Fibroblast of lung (primary cell): Measurements from ENCODE around the gene ADGRF4. TPM values are rescaled to one million over a fixed set of nuclear protein-coding genes. Genes with fewer than 3 reads are reported as not detected.

Experiments used
- DNase-seq, 2 donors: peaks; one replicate each; pipeline versions ENCODE4 v3.0.0 to v3.0.0-alpha.2; 2010; ENCODE audit warnings: low read depth in 2 of 2
- H2AFZ ChIP-seq: 2 replicates; pipeline ENCODE4 v1.5.1; 2012; ENCODE audit warnings: low read length, control low read depth, inconsistent platforms
- H3K27ac ChIP-seq: 2 replicates; pipeline ENCODE4 v1.5.1; 2011; ENCODE audit warnings: low read length, control low read depth; ENCODE audit not compliant: insufficient read depth
- H3K27me3 ChIP-seq: 2 replicates; pipeline ENCODE4 v1.5.1; 2011; ENCODE audit warnings: mild to moderate bottlenecking, low read length; ENCODE audit not compliant: control insufficient read depth, insufficient read depth
- H3K36me3 ChIP-seq: 2 replicates; pipeline ENCODE4 v1.5.1; 2011; ENCODE audit warnings: low read length; ENCODE audit not compliant: control insufficient read depth, insufficient read depth
- H3K4me1 ChIP-seq: 2 replicates; pipeline ENCODE4 v1.5.1; 2011; ENCODE audit warnings: low read length; ENCODE audit not compliant: control insufficient read depth, insufficient read depth; ENCODE audit errors: extremely low read depth
- H3K4me2 ChIP-seq: 2 replicates; pipeline ENCODE4 v1.5.1; 2011; ENCODE audit warnings: low read length, control low read depth; ENCODE audit not compliant: insufficient read depth; ENCODE audit errors: extremely low read depth
- H3K4me3 ChIP-seq, 4 experiments: fragments of 200-600 bp in 1 of 4; sonication (generic) in 1 of 4; replicated peaks in 1 of 4; 2 replicates each; pipeline ENCODE4 v1.5.1; 2011 to 2016; ENCODE audit warnings: low read length in 4 of 4, low read depth in 3 of 4, mild to moderate bottlenecking in 3 of 4, control low read depth in 2 of 4, inconsistent platforms in 1 of 4, mixed read lengths in 1 of 4; ENCODE audit not compliant: insufficient read depth in 1 of 4; ENCODE audit errors: control extremely low read depth in 1 of 4
- H3K79me2 ChIP-seq: 2 replicates; pipeline ENCODE4 v1.5.1; 2012; ENCODE audit warnings: mild to moderate bottlenecking, low read length, inconsistent platforms; ENCODE audit not compliant: control insufficient read depth, insufficient read depth
- H3K9ac ChIP-seq: 2 replicates; pipeline ENCODE4 v1.5.1; 2011; ENCODE audit warnings: mild to moderate bottlenecking, low read length, control low read depth; ENCODE audit not compliant: insufficient read depth
- H3K9me3 ChIP-seq: 2 replicates; pipeline ENCODE4 v1.5.1; 2012; ENCODE audit warnings: low read depth, low read length; ENCODE audit not compliant: control insufficient read depth, insufficient read depth
- H4K20me1 ChIP-seq: 2 replicates; pipeline ENCODE4 v1.5.1; 2011; ENCODE audit warnings: low read length; ENCODE audit not compliant: control insufficient read depth, insufficient read depth; ENCODE audit errors: extremely low read depth
- EZH2 ChIP-seq: IDR thresholded peaks from 2 replicates; pipeline ENCODE4 v1.5.1; 2012; ENCODE audit warnings: low read length, control low read depth, mild to moderate bottlenecking; ENCODE audit errors: missing control alignments
- polyA plus RNA-seq, 2 donors: library from polyadenylated mRNA; depleted of rRNA in 1 of 2; stranded (reverse) in 1 of 2; unstranded in 1 of 2; fragments of >200 nt; gene quantifications; 2 replicates each; pipeline ENCODE4 v1.2.1, GENCODE V29; 2011 to 2012; ENCODE audit warnings: missing spikeins in 1 of 2
- total RNA-seq: library from RNA; depleted of rRNA; stranded (reverse); fragments of >200 nt; gene quantifications from 2 replicates; pipeline ENCODE4 v1.2.1, GENCODE V29; 2014
- TF ChIP-seq, protein P1 (sequence below), 2 donors: IDR thresholded peaks in 1 of 2; conservative IDR thresholded peaks in 1 of 2; 1 replicate in 1 of 2; 2 replicates in 1 of 2; pipeline ENCODE4 v1.5.1; 2011 to 2012; ENCODE audit warnings: low read length in 2 of 2, control low read depth in 1 of 2, inconsistent platforms in 1 of 2, low read depth in 1 of 2, mild to moderate bottlenecking in 1 of 2

The ADGRF4 gene
- total and polyA plus RNA-seq, 2 donors (not counting 1 experiment from before 2014, with no cell fraction given), result not detected

DNA sequence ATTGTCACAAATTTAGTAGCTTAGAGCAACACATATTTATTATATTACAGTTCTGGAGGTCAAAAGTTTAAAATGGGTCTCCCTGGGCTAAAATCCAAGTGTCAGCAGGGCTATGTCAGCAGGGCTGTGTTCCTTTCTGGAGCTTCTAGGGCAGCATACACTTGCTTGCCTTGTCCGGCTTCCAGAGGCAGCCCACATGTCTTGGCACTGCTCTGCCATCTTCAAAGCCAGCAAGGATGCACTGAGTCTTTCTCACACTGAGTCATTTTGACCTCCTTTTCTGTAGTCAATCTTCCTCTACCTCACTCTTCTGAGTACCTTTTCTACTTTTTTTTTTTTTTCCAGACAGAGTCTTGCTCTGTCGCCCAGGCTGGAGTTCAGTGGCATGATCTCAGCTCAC, 39.0 kb downstream of the ADGRF4 start:
- Histone ChIP-seq H3K4me3 (no peak overlapping the region), H3K36me3 (no peaks in the 10 kb centered on the region), H3K9me3 (no peaks in the 10 kb centered on the region), H3K27me3 (no peaks in the 10 kb centered on the region), H4K20me1 (no peaks in the 10 kb centered on the region), H3K4me2 (no peak overlapping the region), H3K4me1 (no peaks in the 10 kb centered on the region), H2AFZ (no peak overlapping the region), H3K27ac (no peak overlapping the region), H3K79me2 (no peaks in the 10 kb centered on the region), H3K9ac (no peak overlapping the region)
- peak in 1 of 2 donors; percentile 68 for DNase-seq
- no peak for TF ChIP-seq EZH2
- TF ChIP-seq, protein P1, sequence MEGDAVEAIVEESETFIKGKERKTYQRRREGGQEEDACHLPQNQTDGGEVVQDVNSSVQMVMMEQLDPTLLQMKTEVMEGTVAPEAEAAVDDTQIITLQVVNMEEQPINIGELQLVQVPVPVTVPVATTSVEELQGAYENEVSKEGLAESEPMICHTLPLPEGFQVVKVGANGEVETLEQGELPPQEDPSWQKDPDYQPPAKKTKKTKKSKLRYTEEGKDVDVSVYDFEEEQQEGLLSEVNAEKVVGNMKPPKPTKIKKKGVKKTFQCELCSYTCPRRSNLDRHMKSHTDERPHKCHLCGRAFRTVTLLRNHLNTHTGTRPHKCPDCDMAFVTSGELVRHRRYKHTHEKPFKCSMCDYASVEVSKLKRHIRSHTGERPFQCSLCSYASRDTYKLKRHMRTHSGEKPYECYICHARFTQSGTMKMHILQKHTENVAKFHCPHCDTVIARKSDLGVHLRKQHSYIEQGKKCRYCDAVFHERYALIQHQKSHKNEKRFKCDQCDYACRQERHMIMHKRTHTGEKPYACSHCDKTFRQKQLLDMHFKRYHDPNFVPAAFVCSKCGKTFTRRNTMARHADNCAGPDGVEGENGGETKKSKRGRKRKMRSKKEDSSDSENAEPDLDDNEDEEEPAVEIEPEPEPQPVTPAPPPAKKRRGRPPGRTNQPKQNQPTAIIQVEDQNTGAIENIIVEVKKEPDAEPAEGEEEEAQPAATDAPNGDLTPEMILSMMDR (conservative IDR thresholded peaks at IDR 0.05 in 1 of 2, IDR thresholded peaks at IDR 0.05 in 1 of 2; ENCODE audit: low read depth in 1 of 2, low read length in 2 of 2), result no peak

GRCh38 chr6:47740714-47741113, 42.3 kb downstream of the ADGRF4 start:
- Histone ChIP-seq H2AFZ (no peak overlapping the region), H3K4me2 (no peak overlapping the region), H3K27me3 (no peaks in the 10 kb centered on the region), H3K9me3 (no peaks in the 10 kb centered on the region), H3K4me1 (no peaks in the 10 kb centered on the region), H3K9ac (no peak overlapping the region), H4K20me1 (no peaks in the 10 kb centered on the region), H3K79me2 (no peaks in the 10 kb centered on the region), H3K36me3 (no peaks in the 10 kb centered on the region), H3K27ac (no peak overlapping the region), H3K4me3 (no peak overlapping the region)
- TF ChIP-seq, protein P1 (conservative IDR thresholded peaks at IDR 0.05 in 1 of 2, IDR thresholded peaks at IDR 0.05 in 1 of 2; ENCODE audit: low read depth in 1 of 2, low read length in 2 of 2), result no peak
- TF ChIP-seq EZH2, result no peak
- no peak for DNase-seq

GRCh38 chr6:47741807-47742206, 43.4 kb downstream of the ADGRF4 start:
- no peaks in the 10 kb centered on the region for H4K20me1 ChIP-seq
- H3K36me3 ChIP-seq, result no peaks in the 10 kb centered on the region
- H3K27me3 ChIP-seq, result no peaks in the 10 kb centered on the region
- no peak overlapping the region for H3K4me3 ChIP-seq
- H3K4me1 ChIP-seq, result no peaks in the 10 kb centered on the region
- no peak overlapping the region for H3K27ac ChIP-seq
- no peak overlapping the region for H3K9ac ChIP-seq
- H3K79me2 ChIP-seq, result no peaks in the 10 kb centered on the region
- no peak overlapping the region for H3K4me2 ChIP-seq
- no peak for TF ChIP-seq EZH2
- TF ChIP-seq, protein P1 (conservative IDR thresholded peaks at IDR 0.05 in 1 of 2, IDR thresholded peaks at IDR 0.05 in 1 of 2; ENCODE audit: low read depth in 1 of 2, low read length in 2 of 2), result no peak
- H2AFZ ChIP-seq, result no peak overlapping the region
- peak in 1 of 2 donors; percentile 86 for DNase-seq
- no peaks in the 10 kb centered on the region for H3K9me3 ChIP-seq
